Lower lobe of right lung (tissue), 2 donors: ENCODE measurements around the gene RNF224. TPM values are rescaled to one million over a fixed set of nuclear protein-coding genes. Genes with fewer than 3 reads are reported as not detected.

Experiments
- ATAC-seq, 2 donors: fragments of 200-7000 bp; cut with Tn5 transposase; one replicate each; pipeline ENCODE4 v1.9.1; 2020 to 2022; ENCODE audit warnings: mild to moderate bottlenecking in 2 of 2, moderate library complexity in 2 of 2
- DNase-seq: peaks from one replicate; pipeline ENCODE4 v3.0.0-alpha.2; 2020
- H3K27ac ChIP-seq: fragments of 200-600 bp; one replicate; pipeline ENCODE4 v1.8.0; 2022
- H3K27me3 ChIP-seq: fragments of 200-600 bp; one replicate; pipeline ENCODE4 v1.8.0; 2022; ENCODE audit warnings: low read depth
- H3K36me3 ChIP-seq: fragments of 200-600 bp; one replicate; pipeline ENCODE4 v1.8.0; 2022; ENCODE audit warnings: mild to moderate bottlenecking
- H3K4me1 ChIP-seq: fragments of 200-600 bp; one replicate; pipeline ENCODE4 v1.8.0; 2022
- H3K4me3 ChIP-seq: fragments of 200-600 bp; one replicate; pipeline ENCODE4 v1.8.0; 2022; ENCODE audit warnings: mild to moderate bottlenecking
- H3K9me3 ChIP-seq: fragments of 200-600 bp; one replicate; pipeline ENCODE4 v1.8.0; 2022
- CTCF ChIP-seq: fragments of 200-600 bp; IDR thresholded peaks from one replicate; pipeline ENCODE4 v1.8.0; 2022; ENCODE audit warnings: antibody characterized with exemption, mild to moderate bottlenecking
- intact Hi-C: fragments of 100-400 bp; cut with DNase I; formaldehyde crosslinking; loops from one replicate; pipeline ENCODE4 v1.11.0; 2022
- total RNA-seq: library from RNA; stranded (reverse); fragmentation: NEBNext Ultra II Directional; extraction: Animal tissue kit (Norgen Biotek cat#: 25700); gene quantifications from one replicate; pipeline ENCODE4 v1.2.1, GENCODE V29; 2021
- donor health status: DM: no; HTN: yes; CAD: no; lungs with severe emphysema.

The RNF224 gene
- total RNA-seq, 1 donor from 2014 or later = 0.21 TPM

GRCh38 chr9:137232510-137232909 lies 5.2 kb downstream of the RNF224 start:
- peaks cover 12% of the 10 kb centered on the region for H3K4me1 ChIP-seq
- ATAC-seq = no peak
- H3K9me3 ChIP-seq = no peaks in the 10 kb centered on the region
- DNase-seq = no peak
- no peak overlapping the region for H3K4me3 ChIP-seq
- no peak for TF ChIP-seq CTCF
- peaks cover 60% of the 10 kb centered on the region for H3K27me3 ChIP-seq
- H3K36me3 ChIP-seq = no peaks in the 10 kb centered on the region
- intact Hi-C loops = no loop called here
- H3K27ac ChIP-seq = no peak overlapping the region

- no peak overlapping the region for H3K4me3 ChIP-seq
- H3K9me3 ChIP-seq = no peaks in the 10 kb centered on the region
- H3K27ac ChIP-seq = no peak overlapping the region
- peaks cover 18% of the 10 kb centered on the region for H3K4me1 ChIP-seq
- no peaks in the 10 kb centered on the region for H3K36me3 ChIP-seq
- ATAC-seq (no peak), DNase-seq (no peak)
- intact Hi-C loops = no loop called here
- TF ChIP-seq CTCF = no peak
- peaks cover 60% of the 10 kb centered on the region for H3K27me3 ChIP-seq
Measured at GRCh38 chr9:137233143-137233980, 6.1 kb downstream of the RNF224 start.

GRCh38 chr9:137234055-137234697 lies 6.9 kb downstream of the RNF224 start:
- intact Hi-C loops = no loop called here
- no peak overlapping the region for H3K4me3 ChIP-seq
- no peaks in the 10 kb centered on the region for H3K9me3 ChIP-seq
- ATAC-seq (no peak), DNase-seq (no peak)
- H3K36me3 ChIP-seq = no peaks in the 10 kb centered on the region
- no peak overlapping the region for H3K27ac ChIP-seq
- TF ChIP-seq CTCF = no peak
- H3K4me1 ChIP-seq = peaks cover 27% of the 10 kb centered on the region
- H3K27me3 ChIP-seq = peaks cover 53% of the 10 kb centered on the region

- H3K4me3 ChIP-seq = no peak overlapping the region
- TF ChIP-seq CTCF = no peak
- DNase-seq (no peak), ATAC-seq (no peak)
- no peaks in the 10 kb centered on the region for H3K9me3 ChIP-seq
- peaks cover 34% of the 10 kb centered on the region for H3K4me1 ChIP-seq
- no peak overlapping the region for H3K27ac ChIP-seq
- H3K36me3 ChIP-seq = no peaks in the 10 kb centered on the region
- peaks cover 46% of the 10 kb centered on the region for H3K27me3 ChIP-seq
- intact Hi-C loops = no loop called here
Measured at GRCh38 chr9:137234758-137235423, 7.6 kb downstream of the RNF224 start.

- H3K4me3 ChIP-seq = peak overlapping the region; percentile 8
Measured at GRCh38 chr9:137235424-137236237, 8.3 kb downstream of the RNF224 start.

More at GRCh38 chr9:137235424-137236237, 8.3 kb downstream of the RNF224 start:
- no peak for DNase-seq
- Histone ChIP-seq H3K27ac (no peak overlapping the region), H3K36me3 (no peaks in the 10 kb centered on the region), H3K27me3 (peaks cover 39% of the 10 kb centered on the region), H3K4me1 (peaks cover 37% of the 10 kb centered on the region), H3K9me3 (no peaks in the 10 kb centered on the region)
- ATAC-seq = no peak
- intact Hi-C loops = no loop called here
- TF ChIP-seq CTCF = no peak
